Mesendoderm (in vitro differentiated cells): ENCODE measurements around the gene GATA2.
A peak's percentile ranks its signal among the peaks of the same experiment; 100 is the strongest.

Experiments used
- DNase-seq: peaks from one replicate; pipeline ENCODE4 v3.0.0; 2013
- H2AK5ac ChIP-seq: 2 replicates; pipeline ENCODE4 v1.6.1; 2013; ENCODE audit warnings: low read length, inconsistent platforms
- H2BK120ac ChIP-seq: 2 replicates; pipeline ENCODE4 v1.6.1; 2013; ENCODE audit warnings: low read depth, mild to moderate bottlenecking, low read length, moderate library complexity, mixed read lengths
- H2BK15ac ChIP-seq: replicated peaks from 2 replicates; pipeline ENCODE4 v1.6.1; 2013; ENCODE audit warnings: low read depth, mild to moderate bottlenecking, moderate library complexity
- H2BK5ac ChIP-seq: 2 replicates; pipeline ENCODE4 v1.6.1; 2013; ENCODE audit warnings: low read length, inconsistent platforms
- H3K18ac ChIP-seq: 2 replicates; pipeline ENCODE4 v1.6.1; 2013; ENCODE audit warnings: mild to moderate bottlenecking, low read length, mixed read lengths
- H3K23ac ChIP-seq: one replicate; pipeline ENCODE4 v1.6.1; 2013; ENCODE audit warnings: low read length
- H3K27ac ChIP-seq: 2 replicates; pipeline ENCODE4 v1.5.1; 2013; ENCODE audit warnings: low read depth, mild to moderate bottlenecking, inconsistent platforms, low read length, moderate library complexity
- H3K27me3 ChIP-seq: 2 replicates; pipeline ENCODE4 v1.6.1; 2013; ENCODE audit warnings: low read length, control low read depth, mild to moderate bottlenecking, inconsistent platforms; ENCODE audit not compliant: insufficient read depth, poor library complexity
- H3K36me3 ChIP-seq: 2 replicates; pipeline ENCODE4 v1.6.1; 2013; ENCODE audit warnings: low read length, inconsistent platforms; ENCODE audit not compliant: control insufficient read depth, insufficient read depth
- H3K4ac ChIP-seq: one replicate; pipeline ENCODE4 v1.6.1; 2013; ENCODE audit warnings: low read depth, mild to moderate bottlenecking, low read length, moderate library complexity
- H3K4me1 ChIP-seq: 2 replicates; pipeline ENCODE4 v1.6.1; 2013; ENCODE audit warnings: low read depth, low read length, inconsistent platforms; ENCODE audit not compliant: control insufficient read depth
- H3K4me2 ChIP-seq: 2 replicates; pipeline ENCODE4 v1.6.1; 2013; ENCODE audit warnings: low read length
- H3K4me3 ChIP-seq: 2 replicates; pipeline ENCODE4 v1.5.1; 2013; ENCODE audit warnings: mild to moderate bottlenecking, low read length
- H3K56ac ChIP-seq: one replicate; pipeline ENCODE4 v1.6.1; 2013; ENCODE audit warnings: low read length
- H3K79me1 ChIP-seq: 2 replicates; pipeline ENCODE4 v1.6.1; 2013; ENCODE audit warnings: low read length, inconsistent platforms
- H3K79me2 ChIP-seq: 2 replicates; pipeline ENCODE4 v1.6.1; 2013; ENCODE audit warnings: mild to moderate bottlenecking, low read length; ENCODE audit not compliant: control insufficient read depth, insufficient read depth
- H3K9ac ChIP-seq: 2 replicates; pipeline ENCODE4 v1.6.1; 2013; ENCODE audit warnings: low read length, inconsistent platforms
- H4K5ac ChIP-seq: one replicate; pipeline ENCODE4 v1.6.1; 2013; ENCODE audit warnings: low read length
- H4K8ac ChIP-seq: one replicate; pipeline ENCODE4 v1.6.1; 2013; ENCODE audit warnings: low read depth, mild to moderate bottlenecking, control low read depth, low read length, moderate library complexity
- WGBS: extraction: QIAGEN DNeasy Blood & Tissue Kit; methylation state at CpG from one replicate; pipeline ENCODE4 v1.1.7; 2013; ENCODE audit warnings: low lambda C conversion rate, missing lambda C conversion rate; ENCODE audit not compliant: insufficient coverage; ENCODE audit errors: extremely low coverage; 5-methylcytosine and 5-hydroxymethylcytosine counted together

GATA2 gene

DNA sequence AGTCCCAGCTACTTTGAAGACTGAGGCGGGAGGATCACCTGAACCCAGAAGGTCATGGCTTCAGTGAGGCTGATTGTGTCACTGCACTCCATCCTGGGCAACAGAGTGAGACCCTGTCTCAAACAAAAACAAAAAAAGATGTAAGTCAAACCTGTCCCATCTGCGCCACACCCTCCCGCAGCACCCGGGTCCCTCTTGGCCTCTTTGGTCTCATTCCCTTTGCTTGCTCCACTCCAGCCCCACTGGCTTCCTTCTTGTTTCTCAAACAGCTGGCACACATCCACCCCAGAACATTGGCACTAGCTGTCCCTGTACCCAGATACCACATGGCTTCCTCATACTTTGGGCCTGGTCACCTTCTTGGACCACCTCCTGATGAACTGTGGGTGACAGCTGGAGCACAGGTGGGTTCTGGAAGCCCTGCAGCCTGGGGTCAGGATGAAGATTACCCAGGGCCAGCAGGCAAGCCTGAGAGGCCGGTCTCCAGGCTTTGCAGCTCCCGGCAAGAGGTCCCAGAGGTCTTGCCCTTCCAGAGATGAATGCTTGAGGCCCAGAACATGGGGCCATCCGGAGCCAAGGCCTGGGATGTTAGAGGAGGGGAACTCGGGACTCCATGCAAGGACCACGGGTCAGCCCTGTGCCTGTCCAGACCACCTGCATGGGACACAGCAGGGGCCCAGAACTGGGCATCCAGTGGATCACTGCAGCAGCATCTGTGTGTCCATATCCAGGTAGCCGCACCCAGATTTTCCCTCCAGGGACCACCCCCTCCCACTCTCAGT lies 10.9 kb upstream of the GATA2 start:
- no peak overlapping the region for H2BK15ac ChIP-seq
- no peak overlapping the region for H4K5ac ChIP-seq
- no peak overlapping the region for H2BK5ac ChIP-seq
- no peaks in the 10 kb centered on the region for H3K79me2 ChIP-seq
- no peak overlapping the region for H3K18ac ChIP-seq
- H3K27ac ChIP-seq = no peak overlapping the region
- no peaks in the 10 kb centered on the region for H3K4me1 ChIP-seq
- no peak overlapping the region for H3K23ac ChIP-seq
- no peak overlapping the region for H3K56ac ChIP-seq
- H3K79me1 ChIP-seq = no peaks in the 10 kb centered on the region
- no peak overlapping the region for H2AK5ac ChIP-seq
- no peaks in the 10 kb centered on the region for H3K36me3 ChIP-seq
- WGBS = no CpG with 5 or more reads among the region's 10 CpGs
- H3K4ac ChIP-seq = no peak overlapping the region
- H4K8ac ChIP-seq = no peak overlapping the region
- no peak overlapping the region for H3K4me3 ChIP-seq
- no peaks in the 10 kb centered on the region for H3K27me3 ChIP-seq
- H3K9ac ChIP-seq = no peak overlapping the region
- no peak for DNase-seq
- H3K4me2 ChIP-seq = no peak overlapping the region
- no peak overlapping the region for H2BK120ac ChIP-seq

- Histone ChIP-seq H3K79me1 (no peaks in the 10 kb centered on the region), H2BK5ac (no peak overlapping the region), H3K4me2 (no peak overlapping the region), H3K4me1 (no peaks in the 10 kb centered on the region), H2BK15ac (no peak overlapping the region), H3K56ac (no peak overlapping the region), H3K4me3 (no peak overlapping the region), H3K36me3 (no peaks in the 10 kb centered on the region), H4K5ac (no peak overlapping the region), H3K27ac (no peak overlapping the region), H2BK120ac (no peak overlapping the region), H3K18ac (no peak overlapping the region), H4K8ac (no peak overlapping the region), H3K79me2 (no peaks in the 10 kb centered on the region), H2AK5ac (no peak overlapping the region), H3K9ac (no peak overlapping the region), H3K27me3 (no peaks in the 10 kb centered on the region), H3K23ac (no peak overlapping the region), H3K4ac (no peak overlapping the region)
- no CpG with 5 or more reads among the region's 12 CpGs for WGBS
- DNase-seq = peak; percentile 57
Measured at GRCh38 chr3:128503164-128503651, 10.2 kb upstream of the GATA2 start.

- Histone ChIP-seq H3K4me2 (no peak overlapping the region), H2BK5ac (no peak overlapping the region), H3K9ac (no peak overlapping the region), H2BK15ac (no peak overlapping the region), H3K79me1 (no peaks in the 10 kb centered on the region), H3K27me3 (no peaks in the 10 kb centered on the region), H3K23ac (no peak overlapping the region), H4K8ac (no peak overlapping the region), H4K5ac (no peak overlapping the region), H3K27ac (no peak overlapping the region), H3K4me1 (no peaks in the 10 kb centered on the region), H3K56ac (no peak overlapping the region), H3K18ac (no peak overlapping the region), H3K36me3 (no peaks in the 10 kb centered on the region), H3K4ac (no peak overlapping the region), H2BK120ac (no peak overlapping the region), H3K4me3 (no peak overlapping the region), H2AK5ac (no peak overlapping the region), H3K79me2 (no peaks in the 10 kb centered on the region)
- DNase-seq = no peak
- WGBS = no CpG with 5 or more reads among the region's 5 CpGs
Measured at GRCh38 chr3:128502712-128503111, 9.7 kb upstream of the GATA2 start.

- Histone ChIP-seq H2BK5ac (no peak overlapping the region), H4K5ac (no peak overlapping the region), H3K4me2 (no peak overlapping the region), H3K79me1 (no peaks in the 10 kb centered on the region), H2AK5ac (no peak overlapping the region), H3K27ac (no peak overlapping the region), H3K79me2 (no peaks in the 10 kb centered on the region), H3K27me3 (peaks cover 9% of the 10 kb centered on the region), H3K36me3 (no peaks in the 10 kb centered on the region), H3K56ac (no peak overlapping the region), H2BK120ac (no peak overlapping the region), H3K4ac (no peak overlapping the region), H3K9ac (no peak overlapping the region), H3K23ac (no peak overlapping the region), H3K4me1 (peaks cover 8% of the 10 kb centered on the region), H4K8ac (no peak overlapping the region), H3K4me3 (no peak overlapping the region), H3K18ac (no peak overlapping the region), H2BK15ac (no peak overlapping the region)
- DNase-seq = no peak
- WGBS = no CpG with 5 or more reads among the region's 3 CpGs
Measured at GRCh38 chr3:128501431-128501830, 8.4 kb upstream of the GATA2 start.

DNA sequence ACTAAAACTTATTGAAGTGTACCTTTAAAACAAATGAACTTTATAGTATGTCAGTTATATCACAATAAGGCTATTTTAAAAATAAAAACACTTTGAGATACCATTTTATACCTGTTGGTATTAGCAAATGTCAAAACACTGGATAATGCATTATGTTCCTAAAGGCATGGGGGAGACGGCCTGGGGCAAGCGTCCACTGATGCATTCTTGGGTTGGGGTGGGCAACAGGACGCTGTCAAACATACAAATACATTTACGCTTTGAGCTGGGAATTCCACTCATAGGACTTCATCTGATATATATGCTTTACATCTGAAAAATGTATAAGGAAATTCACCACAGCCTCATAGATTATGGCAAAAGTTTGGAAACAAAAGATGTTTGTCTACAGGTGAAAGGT lies 7.6 kb upstream of the GATA2 start:
- Histone ChIP-seq H3K23ac (no peak overlapping the region), H3K4me3 (no peak overlapping the region), H3K4me1 (peaks cover 11% of the 10 kb centered on the region), H3K27me3 (peaks cover 17% of the 10 kb centered on the region), H3K36me3 (no peaks in the 10 kb centered on the region), H4K5ac (no peak overlapping the region), H2BK120ac (no peak overlapping the region), H2BK15ac (no peak overlapping the region), H3K4ac (no peak overlapping the region), H3K56ac (no peak overlapping the region), H3K27ac (no peak overlapping the region), H4K8ac (no peak overlapping the region), H3K79me2 (no peaks in the 10 kb centered on the region), H2AK5ac (no peak overlapping the region), H2BK5ac (no peak overlapping the region), H3K79me1 (no peaks in the 10 kb centered on the region), H3K4me2 (no peak overlapping the region), H3K9ac (no peak overlapping the region), H3K18ac (no peak overlapping the region)
- no peak for DNase-seq
- no CpG with 5 or more reads among the region's 4 CpGs for WGBS
